GM11168 (cell line): ENCODE data around the gene CFAP20DC.
"Not testable (repeated sequence)": the region's sequence is repeated elsewhere in the genome, so short reads cannot be mapped to it uniquely, and the experiment has no call there.

Source experiments
- in situ Hi-C: fragments of 300-500 bp; cut with MboI; formaldehyde crosslinking; loops from one replicate; pipeline ENCODE4 v1.12.0; 2022; ENCODE audit warnings: low sequenced_read_pairs; ENCODE audit not compliant: unreplicated experiment

Gene CFAP20DC

DNA sequence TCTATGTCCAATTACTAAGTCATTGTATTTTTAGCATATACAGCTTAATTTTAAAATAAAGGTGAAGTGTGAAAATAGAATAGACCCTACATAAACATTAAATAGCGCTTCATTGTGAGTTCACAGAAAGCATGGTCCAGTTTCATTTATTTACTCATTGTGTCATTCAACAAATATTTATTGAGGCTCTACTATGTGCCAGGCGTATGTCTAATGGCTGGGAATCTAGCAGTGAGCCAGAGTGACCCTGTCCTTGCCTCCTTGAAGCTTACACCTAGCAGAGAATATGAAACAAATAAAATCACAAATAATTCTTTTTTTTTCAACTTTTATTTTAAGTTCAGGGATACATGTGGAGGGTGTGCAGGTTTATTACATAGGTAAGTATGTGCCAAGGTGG lies 161.7 kb downstream of the CFAP20DC start:
- in situ Hi-C loops, result no loop called here

DNA sequence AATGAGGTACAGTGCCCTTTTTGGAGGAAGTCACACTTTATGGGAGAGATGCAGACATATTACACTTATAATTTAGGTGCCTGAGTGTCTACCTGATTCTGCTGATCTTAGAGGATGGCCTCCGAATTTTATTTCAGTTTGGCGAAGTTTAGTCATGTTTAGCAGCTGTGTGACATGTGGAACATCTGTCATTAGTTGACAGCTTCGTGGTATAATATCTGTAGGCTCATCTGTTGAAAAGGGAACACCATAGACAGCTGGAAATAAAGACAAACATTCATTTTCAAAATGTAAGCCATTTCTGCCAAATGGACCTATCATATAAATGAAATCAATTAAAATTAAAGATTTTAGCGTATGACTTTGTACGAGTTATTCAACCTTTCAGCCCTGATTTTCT lies 165.4 kb downstream of the CFAP20DC start:
- in situ Hi-C loops, result no loop called here

DNA sequence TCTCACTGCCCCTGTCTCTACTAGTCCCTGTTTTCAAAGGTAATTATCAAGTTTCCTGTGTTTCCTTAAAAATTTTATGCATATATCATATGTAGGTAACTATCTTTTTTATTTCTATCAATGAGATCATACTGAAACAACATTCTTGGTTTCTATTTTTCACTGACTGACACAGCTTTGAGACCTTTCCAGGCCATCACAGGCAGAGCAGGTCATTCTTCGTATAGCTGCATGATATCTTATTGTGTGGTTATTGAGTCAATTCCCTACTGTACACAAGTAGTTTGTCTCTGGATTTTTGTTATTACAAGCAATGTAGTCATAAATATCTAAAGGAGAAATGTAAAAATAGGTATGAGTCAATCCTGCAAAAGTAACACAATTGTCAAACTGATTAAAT lies 169.6 kb downstream of the CFAP20DC start:
- in situ Hi-C loops, result no loop called here

DNA sequence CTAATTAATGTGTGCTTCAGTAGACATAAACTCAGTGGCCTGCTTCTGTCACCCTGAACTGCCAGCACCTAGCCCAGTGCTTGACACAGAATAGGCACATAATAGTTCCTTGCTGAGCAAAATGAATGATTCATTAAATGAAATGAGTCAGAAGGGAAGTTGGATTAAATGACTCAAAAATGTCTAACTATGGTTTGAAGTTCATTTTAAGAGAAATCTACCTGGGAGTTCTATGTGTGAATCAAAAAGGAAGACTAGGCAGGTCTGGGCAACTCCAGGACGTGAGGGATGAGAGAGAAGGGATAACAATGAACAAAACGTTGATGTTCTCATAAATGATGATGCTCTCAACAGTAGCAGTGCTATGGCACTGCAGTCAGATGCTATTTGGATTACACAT lies 175.0 kb downstream of the CFAP20DC start:
- in situ Hi-C loops, result no loop called here

DNA sequence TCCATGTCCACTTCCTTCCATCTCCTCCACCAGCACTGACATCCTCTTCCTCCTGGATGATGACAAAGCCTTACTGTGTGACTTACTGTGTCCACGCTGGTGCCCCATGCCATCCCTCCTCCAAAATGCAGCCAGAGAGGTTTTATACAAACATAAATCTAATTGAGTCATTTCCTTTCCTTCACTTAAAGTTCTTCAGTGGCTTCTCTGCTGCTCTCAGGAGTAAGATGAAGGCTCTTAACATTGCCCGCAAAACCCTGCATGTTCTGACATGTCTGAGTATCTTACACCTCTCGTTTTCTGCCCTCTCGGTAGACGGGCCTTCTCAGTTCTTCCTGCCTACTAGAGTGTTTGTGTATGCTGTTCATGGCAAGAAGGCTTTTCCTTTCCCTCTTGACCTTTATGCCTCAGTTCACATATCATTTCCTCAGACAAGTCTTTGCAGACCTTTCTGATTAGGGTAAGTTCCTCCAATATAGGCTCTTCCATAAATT lies 175.5 kb downstream of the CFAP20DC start:
- in situ Hi-C loops, result no loop called here

DNA sequence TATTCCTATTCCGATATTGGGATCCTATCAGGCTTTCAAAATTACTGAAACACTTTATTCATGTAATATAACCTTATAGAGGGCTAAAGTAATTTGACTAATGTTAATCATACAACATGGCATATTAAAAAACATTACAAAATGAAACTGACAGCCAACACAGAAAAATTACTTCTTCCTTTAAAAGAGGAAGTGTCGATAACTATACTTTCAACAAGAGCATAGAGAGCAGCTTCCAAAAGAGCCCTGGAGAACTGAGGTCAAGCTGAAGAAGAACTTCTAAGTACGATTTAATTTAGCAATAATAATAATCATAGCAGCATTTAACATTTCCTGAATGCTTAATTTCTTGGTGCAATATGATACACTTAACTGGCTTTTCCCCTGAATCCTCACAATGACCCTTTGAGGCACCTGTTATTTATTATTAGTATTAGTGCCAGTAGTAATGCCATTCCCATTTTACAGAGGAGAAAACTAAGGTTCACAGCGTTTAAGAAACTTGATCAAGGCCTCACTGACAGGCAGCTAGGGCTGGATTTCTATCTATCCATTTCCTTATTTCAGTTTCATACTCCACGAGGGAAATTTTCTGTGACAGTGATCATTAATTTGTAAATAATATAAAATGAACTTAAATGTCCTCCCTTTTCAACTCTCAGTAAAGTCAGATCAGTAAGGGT lies 181.6 kb downstream of the CFAP20DC start:
- in situ Hi-C loops, result no loop called here

DNA sequence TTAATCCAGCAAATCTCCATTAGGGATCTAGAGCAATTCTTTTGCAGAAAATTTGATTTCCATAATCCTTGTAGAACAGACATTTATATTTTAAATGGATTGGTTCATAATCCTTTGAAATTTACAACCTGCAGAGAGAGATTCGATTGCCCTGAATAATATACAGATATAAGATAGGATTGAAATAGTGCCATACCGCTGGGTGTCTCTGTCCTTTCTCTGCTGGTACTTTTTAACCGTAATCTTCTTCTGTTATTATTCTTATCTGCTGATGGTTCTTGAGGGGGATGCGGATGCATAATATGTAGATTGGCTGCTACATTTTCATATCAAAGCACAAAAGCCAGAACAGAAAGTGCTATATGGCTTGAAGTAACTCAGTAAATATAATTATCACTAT lies 182.2 kb downstream of the CFAP20DC start:
- in situ Hi-C loops, result no loop called here

DNA sequence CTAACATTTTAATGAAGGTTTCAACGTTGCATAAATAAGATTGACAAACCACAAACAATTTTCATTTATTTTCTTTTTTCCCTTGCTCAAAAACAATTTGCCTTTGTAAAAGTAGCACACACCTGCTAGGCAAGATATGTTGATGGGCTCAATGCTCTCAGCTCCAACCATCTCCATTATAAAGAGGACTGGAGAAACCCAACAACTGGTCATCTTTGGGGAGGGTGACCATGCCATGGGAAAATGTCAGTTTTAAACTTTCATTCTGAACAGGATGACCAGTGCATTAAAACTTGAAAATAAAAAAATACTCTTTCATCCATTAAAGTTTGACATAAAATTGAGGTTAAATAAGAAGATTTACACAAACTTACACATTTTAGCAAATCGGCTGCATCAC lies 183.7 kb downstream of the CFAP20DC start:
- in situ Hi-C loops, result no loop called here

DNA sequence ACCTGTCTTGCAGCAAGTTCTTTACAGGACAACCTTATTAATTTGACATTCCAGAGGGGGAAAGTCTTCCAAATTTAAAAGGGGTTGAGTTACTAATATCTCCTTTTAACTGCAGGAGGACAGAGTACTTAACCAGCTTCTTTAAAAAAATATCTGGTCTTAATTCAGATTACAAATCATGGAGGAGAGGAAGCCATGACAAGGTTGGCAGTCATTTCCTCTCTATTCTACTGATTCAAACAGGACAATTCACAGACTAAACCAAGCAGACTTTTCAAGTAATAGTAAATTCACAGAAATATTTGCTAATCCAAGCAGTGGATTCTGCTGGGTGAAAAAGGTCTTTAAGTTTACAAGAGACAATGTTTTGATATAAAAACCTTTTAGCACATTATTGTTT lies 185.3 kb downstream of the CFAP20DC start:
- in situ Hi-C loops, result no loop called here

DNA sequence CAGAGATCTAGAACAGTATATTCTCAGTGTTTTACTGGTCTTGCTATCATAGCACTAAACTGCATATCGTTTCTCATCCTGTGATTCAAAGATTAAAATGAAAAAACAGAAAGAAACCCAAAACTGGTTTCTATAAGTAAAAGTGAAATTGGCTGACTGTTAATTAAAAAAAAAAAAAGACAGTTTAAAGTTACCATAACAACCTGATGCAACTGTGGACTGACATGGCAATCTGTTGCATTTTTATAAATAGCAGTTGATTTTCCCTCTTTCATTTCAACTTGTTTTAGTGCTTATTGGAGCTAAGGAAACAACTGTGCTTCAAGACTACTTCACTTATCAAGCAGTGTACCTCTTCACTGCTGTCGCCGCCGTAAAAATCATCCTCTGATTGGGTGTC lies 186.6 kb downstream of the CFAP20DC start:
- in situ Hi-C loops, result no loop called here

DNA sequence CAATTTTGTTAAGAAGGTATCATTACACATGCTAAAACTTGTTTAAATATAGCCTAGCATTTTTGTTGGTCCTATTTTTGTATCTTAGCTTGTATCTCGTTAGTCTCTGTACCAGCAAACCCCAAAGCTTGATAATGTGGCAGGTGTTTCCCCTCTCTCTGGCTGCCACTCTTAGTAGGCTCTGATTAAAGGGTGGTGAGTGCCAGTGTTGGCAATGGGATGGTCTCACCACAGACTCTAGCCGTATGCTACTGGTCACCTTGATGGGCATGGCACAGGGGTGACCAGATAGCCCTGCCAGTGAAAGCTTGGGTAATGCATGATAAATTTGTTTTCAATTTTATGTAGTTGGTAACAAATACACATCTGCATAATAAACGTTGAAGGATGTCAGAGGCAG lies 188.3 kb downstream of the CFAP20DC start:
- in situ Hi-C loops, result no loop called here

DNA sequence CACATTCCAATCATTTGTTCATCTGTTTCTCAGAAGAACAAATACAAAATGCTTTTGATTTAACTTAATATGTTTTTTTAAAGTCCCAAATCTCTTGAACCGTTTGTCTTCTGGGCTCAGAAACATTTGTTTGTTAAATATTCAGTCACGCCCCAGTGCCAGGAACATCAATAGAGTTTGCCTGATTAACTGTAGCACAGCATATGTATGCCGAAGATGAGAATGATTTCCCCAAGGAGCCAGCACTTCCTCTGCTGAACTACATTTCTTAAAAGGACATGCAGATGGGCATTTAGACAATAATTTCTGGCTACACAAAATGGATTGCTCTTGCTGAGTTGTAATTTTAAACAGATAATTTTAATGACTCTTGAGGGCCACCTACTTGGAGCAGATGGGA lies 191.7 kb downstream of the CFAP20DC start:
- in situ Hi-C loops, result no loop called here

DNA sequence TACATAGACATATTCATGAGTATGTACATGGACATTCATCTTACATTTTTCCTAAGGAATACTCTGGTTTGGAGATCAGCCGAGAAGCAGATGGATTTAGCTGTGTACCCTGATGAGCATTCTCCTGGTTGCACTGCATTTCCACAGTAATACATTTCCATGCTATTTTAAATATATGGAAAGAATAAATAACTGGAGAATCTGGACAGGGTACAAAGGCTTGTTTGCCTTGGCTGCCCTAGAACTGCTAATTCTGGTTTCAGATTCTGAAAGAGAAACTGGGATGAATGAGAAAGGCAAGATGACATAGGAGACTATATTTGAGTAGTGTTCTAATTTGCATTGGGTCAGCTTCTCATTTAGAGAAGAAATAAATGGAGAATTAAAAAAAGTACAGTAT lies 192.4 kb downstream of the CFAP20DC start:
- in situ Hi-C loops, result no loop called here

DNA sequence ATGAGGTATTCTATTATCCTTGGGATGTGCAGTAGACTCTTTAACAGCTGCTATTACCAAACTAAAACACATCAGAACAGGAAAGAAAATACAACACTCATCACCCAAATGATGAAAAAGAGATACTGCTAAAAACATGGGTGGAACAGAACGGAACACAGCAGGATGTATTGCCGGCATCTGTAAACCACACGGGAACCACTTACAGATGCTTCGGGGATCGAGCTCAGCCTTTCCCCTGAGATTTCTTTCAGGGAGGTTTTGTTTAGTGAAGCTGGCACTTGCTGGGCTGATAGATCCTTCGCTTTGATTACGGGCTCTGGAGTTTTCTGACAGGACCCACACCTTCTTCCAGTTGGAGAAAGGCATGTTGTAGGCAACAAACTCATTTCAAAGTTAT lies 201.0 kb downstream of the CFAP20DC start:
- in situ Hi-C loops, result no loop called here

DNA sequence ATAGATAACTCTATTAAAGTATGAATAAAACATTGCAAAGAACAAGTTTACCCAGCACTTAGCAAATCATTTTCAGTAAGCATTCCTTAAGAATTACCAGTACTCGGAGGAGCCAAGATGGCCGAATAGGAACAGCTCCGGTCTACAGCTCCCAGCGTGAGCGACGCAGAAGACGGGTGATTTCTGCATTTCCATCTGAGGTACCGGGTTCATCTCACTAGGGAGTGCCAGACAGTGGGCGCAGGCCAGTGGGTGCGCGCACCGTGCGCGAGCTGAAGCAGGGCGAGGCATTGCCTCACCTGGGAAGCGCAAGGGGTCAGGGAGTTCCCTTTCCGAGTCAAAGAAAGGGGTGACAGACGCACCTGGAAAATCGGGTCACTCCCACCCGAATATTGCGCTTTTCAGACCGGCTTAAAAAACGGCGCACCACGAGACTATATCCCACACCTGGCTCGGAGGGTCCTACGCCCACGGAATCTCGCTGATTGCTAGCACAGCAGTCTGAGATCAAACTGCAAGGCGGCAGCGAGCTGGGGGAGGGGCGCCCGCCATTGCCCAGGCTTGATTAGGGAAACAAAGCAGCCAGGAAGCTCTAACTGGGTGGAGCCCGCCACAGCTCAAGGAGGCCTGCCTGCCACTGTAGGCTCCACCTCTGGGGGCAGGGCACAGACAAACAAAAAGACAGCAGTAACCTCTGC lies 207.6 kb downstream of the CFAP20DC start:
- in situ Hi-C loops, result not testable (repeated sequence)

DNA sequence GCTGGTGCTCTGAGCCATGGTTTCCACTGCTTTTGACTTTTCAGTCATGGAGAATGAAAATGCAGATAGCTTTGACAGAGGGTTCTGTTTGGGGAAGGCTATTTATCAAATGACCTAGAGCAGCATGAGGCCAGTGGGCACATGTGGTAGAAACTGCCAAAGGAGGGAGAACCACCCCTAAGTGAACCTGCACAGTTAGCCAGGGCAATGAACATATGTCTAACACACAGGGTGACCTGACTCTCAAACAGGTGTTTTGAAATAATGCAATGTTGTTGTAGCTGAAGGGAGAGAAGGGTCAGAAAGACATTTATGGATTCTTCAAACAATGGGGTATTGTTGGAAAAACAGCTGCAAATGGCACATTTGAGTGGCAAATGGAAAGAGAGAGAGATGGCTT lies 208.9 kb downstream of the CFAP20DC start:
- in situ Hi-C loops, result no loop called here

DNA sequence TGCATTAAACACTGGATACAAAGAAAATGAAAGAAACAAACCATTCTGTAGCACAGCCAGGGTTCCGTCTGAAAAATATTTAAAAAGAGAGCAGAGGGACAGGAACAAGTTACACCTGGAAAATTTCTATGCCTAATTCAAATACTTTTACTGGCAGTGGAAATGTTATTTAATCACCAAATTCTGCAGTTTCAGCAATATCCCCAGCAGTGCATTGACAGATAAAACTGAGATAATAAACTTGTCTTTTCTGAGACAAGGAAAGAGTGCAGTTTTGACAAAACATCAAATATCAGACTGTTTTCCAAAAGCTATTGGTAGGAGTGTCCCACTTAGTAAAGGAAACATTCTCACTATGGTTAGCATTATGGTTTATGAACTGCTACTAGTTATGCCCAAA lies 209.9 kb downstream of the CFAP20DC start:
- in situ Hi-C loops, result no loop called here

DNA sequence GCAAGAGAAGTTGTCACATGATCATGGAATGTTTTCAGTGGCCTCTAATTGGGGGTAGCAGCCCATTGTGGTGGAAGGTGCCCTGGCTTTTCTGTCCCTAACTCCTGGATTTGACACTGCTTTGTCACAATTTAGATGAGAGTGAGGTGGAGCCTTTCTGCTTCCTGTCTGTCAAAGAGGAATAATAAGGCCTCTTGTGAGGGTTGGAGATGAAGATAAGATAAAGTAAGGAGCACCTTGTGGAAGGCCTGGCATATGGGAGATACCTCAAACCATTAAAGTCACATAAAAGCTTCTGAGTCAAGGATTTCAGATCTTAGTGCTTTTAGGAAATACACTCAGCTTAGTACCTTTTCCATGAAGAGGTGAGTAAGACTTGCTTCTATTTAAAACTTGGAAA lies 210.6 kb downstream of the CFAP20DC start:
- in situ Hi-C loops, result no loop called here

DNA sequence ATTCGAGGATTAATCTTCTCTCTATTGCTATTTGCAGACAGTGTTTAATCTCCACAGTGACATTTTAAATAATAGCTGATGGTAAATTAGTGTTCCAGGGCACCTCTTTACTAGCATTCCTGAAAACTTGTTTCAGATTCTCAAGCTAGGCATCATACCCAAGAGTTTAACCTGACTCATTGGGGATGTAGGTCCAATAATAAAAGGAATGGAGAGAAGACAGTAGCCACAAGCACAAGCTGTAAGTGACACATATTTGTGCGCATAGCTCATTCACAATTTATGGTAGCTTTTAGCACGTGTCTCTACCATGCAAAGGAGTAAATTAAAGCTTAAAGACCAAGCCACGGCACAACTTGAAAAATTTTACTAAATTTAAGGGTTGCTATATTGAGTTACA lies 212.0 kb downstream of the CFAP20DC start:
- in situ Hi-C loops, result no loop called here

DNA sequence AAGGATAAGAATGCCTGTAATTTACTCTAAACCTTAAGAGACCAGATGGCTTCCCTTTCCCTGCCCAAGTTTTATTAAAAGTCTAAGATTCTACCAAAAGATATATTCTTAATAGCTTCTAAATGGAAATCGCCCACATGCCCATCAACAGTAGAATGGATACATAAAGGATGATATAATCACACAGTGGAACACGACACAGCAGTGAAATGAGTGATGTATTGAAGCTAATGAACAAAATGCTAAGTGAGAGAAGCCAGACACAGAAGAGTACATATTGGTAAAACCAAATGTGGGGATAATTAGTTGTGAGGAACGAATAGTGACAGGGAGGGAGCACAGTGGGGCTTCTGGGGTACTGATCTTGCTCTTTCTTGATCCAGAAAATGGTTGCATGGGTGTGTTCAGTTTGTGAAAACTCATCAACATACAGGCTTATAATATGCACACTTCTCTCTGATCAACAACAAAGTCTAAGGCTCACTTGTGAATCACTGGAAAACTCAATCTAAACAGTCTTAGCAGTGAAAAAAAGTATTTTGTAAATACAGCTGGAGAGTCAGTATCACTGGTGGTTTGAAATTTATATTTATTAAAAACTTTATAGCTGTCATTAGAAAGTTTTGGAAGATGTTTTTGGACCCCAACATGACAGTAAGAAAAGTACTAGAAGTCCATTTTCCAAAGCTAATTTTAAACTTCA lies 212.5 kb downstream of the CFAP20DC start:
- in situ Hi-C loops, result no loop called here

DNA sequence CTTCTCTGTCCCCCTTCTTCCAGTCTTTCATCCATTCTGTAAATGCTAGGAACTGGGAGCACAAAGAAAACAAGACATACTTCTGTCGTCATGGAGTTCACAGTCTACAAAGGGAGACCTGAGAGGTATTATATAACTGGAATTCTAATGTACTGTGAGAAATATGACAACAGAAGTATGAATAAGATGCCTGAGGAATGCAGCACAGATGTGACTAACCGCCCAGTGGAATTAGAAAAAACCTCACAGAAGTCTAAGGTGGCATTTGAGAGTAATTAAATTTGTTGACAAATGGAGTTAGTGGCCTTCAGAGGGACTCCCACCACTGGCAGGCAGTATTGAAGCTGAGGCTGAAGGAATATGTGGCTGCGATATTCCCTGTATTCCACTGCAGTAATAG lies 214.7 kb downstream of the CFAP20DC start:
- in situ Hi-C loops, result no loop called here
